B cell (primary cell): ENCODE data around the gene FAM107B.

Experiments used
- EZH2 ChIP-seq: IDR thresholded peaks from 2 replicates; pipeline ENCODE4 v1.6.1; 2012; ENCODE audit warnings: borderline replicate concordance, low read depth, mild to moderate bottlenecking, moderate library complexity, low read length; ENCODE audit not compliant: insufficient read depth, poor library complexity, severe bottlenecking
- TF ChIP-seq, protein P1 (sequence below): fragments of 200-600 bp; IDR thresholded peaks from one replicate; pipeline ENCODE4 v1.8.0; 2022; ENCODE audit warnings: antibody characterized with exemption, mild to moderate bottlenecking

DNA sequence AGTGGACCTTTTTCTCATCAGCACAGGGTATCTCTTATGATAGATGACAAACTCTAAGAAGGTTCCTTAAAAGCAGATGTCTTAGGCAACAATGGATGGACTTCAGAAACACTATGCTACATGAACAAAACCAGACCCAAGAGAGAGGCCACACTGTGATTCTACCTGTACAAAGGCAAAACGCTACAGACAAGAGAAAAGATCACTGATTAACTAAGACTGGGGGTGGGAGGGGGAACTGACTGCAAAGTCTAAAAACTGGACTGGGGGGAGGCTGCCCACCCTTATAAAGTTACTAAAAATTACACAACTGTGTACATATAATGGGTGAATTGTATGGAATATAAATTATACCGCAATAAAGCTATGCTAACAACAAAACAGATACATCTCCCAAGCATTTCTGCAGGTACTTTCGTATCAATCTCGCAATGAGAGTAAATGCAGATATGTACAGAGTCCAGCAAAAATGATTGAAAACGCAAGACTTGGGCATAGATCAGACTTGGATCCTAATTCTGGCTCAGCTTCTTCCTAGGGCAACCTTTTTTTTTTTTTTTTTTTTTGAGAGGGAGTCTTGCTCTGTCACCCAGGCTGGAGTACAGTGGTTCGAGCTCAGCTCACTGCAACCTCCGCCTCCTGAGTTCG lies 179.7 kb downstream of the FAM107B start:
- TF ChIP-seq, protein P1, sequence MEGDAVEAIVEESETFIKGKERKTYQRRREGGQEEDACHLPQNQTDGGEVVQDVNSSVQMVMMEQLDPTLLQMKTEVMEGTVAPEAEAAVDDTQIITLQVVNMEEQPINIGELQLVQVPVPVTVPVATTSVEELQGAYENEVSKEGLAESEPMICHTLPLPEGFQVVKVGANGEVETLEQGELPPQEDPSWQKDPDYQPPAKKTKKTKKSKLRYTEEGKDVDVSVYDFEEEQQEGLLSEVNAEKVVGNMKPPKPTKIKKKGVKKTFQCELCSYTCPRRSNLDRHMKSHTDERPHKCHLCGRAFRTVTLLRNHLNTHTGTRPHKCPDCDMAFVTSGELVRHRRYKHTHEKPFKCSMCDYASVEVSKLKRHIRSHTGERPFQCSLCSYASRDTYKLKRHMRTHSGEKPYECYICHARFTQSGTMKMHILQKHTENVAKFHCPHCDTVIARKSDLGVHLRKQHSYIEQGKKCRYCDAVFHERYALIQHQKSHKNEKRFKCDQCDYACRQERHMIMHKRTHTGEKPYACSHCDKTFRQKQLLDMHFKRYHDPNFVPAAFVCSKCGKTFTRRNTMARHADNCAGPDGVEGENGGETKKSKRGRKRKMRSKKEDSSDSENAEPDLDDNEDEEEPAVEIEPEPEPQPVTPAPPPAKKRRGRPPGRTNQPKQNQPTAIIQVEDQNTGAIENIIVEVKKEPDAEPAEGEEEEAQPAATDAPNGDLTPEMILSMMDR = no peak
- no peak for TF ChIP-seq EZH2
